GM10266 (cell line): ENCODE measurements around the gene BCO1.

ENCODE experiments used
- DNase-seq: peaks from one replicate; pipeline ENCODE4 v3.0.0; 2012; ENCODE audit errors: extremely low spot score
- CTCF ChIP-seq: IDR thresholded peaks from 2 replicates; pipeline ENCODE4 v1.5.1; 2012; ENCODE audit warnings: mild to moderate bottlenecking, low read depth; ENCODE audit not compliant: control insufficient read depth, insufficient read depth; ENCODE audit errors: missing control alignments

The BCO1 gene

GRCh38 chr16:81286190-81286589 lies 47.7 kb downstream of the BCO1 start:
- TF ChIP-seq CTCF: no peak
- no peak for DNase-seq

GRCh38 chr16:81291117-81291516 lies 52.6 kb downstream of the BCO1 start:
- no peak for TF ChIP-seq CTCF
- DNase-seq: no peak

GRCh38 chr16:81292936-81293335 lies 54.4 kb downstream of the BCO1 start:
- TF ChIP-seq CTCF: no peak
- no peak for DNase-seq

- TF ChIP-seq CTCF: no peak
- DNase-seq: no peak
These were observed 55.7 kb downstream of the BCO1 start for GRCh38 chr16:81293909-81294802.

- TF ChIP-seq CTCF: no peak
- no peak for DNase-seq
These were observed 58.1 kb downstream of the BCO1 start for GRCh38 chr16:81296631-81297030.

GRCh38 chr16:81307770-81308169 lies 69.3 kb downstream of the BCO1 start:
- TF ChIP-seq CTCF: no peak
- DNase-seq: no peak

- no peak for DNase-seq
- no peak for TF ChIP-seq CTCF
These were observed 71.7 kb downstream of the BCO1 start for GRCh38 chr16:81310045-81310644.
